Measurements from ENCODE around the gene ST6GALNAC2. TPM values are rescaled to one million over a fixed set of nuclear protein-coding genes. Genes with fewer than 3 reads are reported as not detected.
A peak's percentile ranks its signal among the peaks of the same experiment; 100 is the strongest.

ST6GALNAC2 gene
- total and polyA plus RNA-seq, 8 donors, result 1.2 to 17.8 (median 4.7) TPM

- no peak for TF ChIP-seq POLR2AphosphoS5 (IDR thresholded peaks at IDR 0.05)
- TF ChIP-seq CTCF (IDR thresholded peaks at IDR 0.05), result no peak
- TF ChIP-seq POLR2A (IDR thresholded peaks at IDR 0.05), result no peak
- TF ChIP-seq EP300 (IDR thresholded peaks at IDR 0.05), result no peak
- Histone ChIP-seq H3K4me3 (no peak overlapping the region), H3K4me1 (peaks cover under 1 to 23% (median 17%) of the 10 kb centered on the region in 4 donors), H3K27me3 (peaks cover 0 to 15% (median 0%) of the 10 kb centered on the region in 3 donors), H3K27ac (no peak overlapping the region), H3K36me3 (no peaks in the 10 kb centered on the region), H3K9me3 (no peaks in the 10 kb centered on the region)
- DNase-seq, result peak in 1 of 2 donors; percentile 65
- 66 to 80% (median 75%) methylated on average over 15 of the region's 15 CpGs for WGBS, 5 donors
- intact Hi-C loops (cut with DNase I; ENCODE audit: low total_unique reads), result no loop called here
Measured at GRCh38 chr17:76519048-76519966, 66.4 kb downstream of the ST6GALNAC2 start.

GRCh38 chr17:76517638-76518038 lies 68.0 kb downstream of the ST6GALNAC2 start:
- Histone ChIP-seq H3K4me3 (no peak overlapping the region), H3K36me3 (no peaks in the 10 kb centered on the region), H3K9me3 (no peaks in the 10 kb centered on the region), H3K27me3 (peaks cover 0 to 15% (median 0%) of the 10 kb centered on the region in 3 donors), H3K4me1 (peaks cover 0 to 10% (median 6%) of the 10 kb centered on the region in 4 donors), H3K27ac (no peak overlapping the region)
- TF ChIP-seq POLR2AphosphoS5 (IDR thresholded peaks at IDR 0.05) (no peak), POLR2A (IDR thresholded peaks at IDR 0.05) (no peak), CTCF (IDR thresholded peaks at IDR 0.05) (no peak), EP300 (IDR thresholded peaks at IDR 0.05) (no peak)
- no peak for DNase-seq
- 78 to 89% (median 79%) methylated on average over 10 to 11 of the region's 11 CpGs for WGBS, 5 donors
- intact Hi-C loops (cut with DNase I; ENCODE audit: low total_unique reads), result no loop called here

Small RNA genes lying within 50 kb of the gene (small RNA-seq; reads per million reads assigned to genes)
- gene AC015802.2, result 0 reads per million in 4 donors
- 0 reads per million in 4 donors for gene SNORD1A
- gene SNORD1B, result 389 to 1,102 (median 579) reads per million in 4 donors

Other genes starting within 250 kb of the ST6GALNAC2 start
- gene PRPSAP1, start 231.9 kb downstream of the ST6GALNAC2 start, total RNA-seq, result 10 to 100 TPM; 29.1 to 49.0 (median 46.4) TPM
- gene PRPSAP1, start 231.9 kb downstream of the ST6GALNAC2 start, polyA plus RNA-seq, result 10 to 100 TPM; 25.0 to 43.7 (median 25.3) TPM
- gene SPHK1, start 201.3 kb downstream of the ST6GALNAC2 start, total RNA-seq, result 10 to 100 TPM in 1 of 5 donors, 1 to 10 TPM in 2, under 1 TPM in 1, not detected in 1; 0.45 to 13.9 (median 3.4) TPM
- gene SPHK1, start 201.3 kb downstream of the ST6GALNAC2 start, polyA plus RNA-seq, result 10 to 100 TPM in 1 of 3 donors, 1 to 10 TPM in 2; 5.8 to 10.6 (median 6.8) TPM
- 10 to 100 TPM in 4 of 5 donors, 1 to 10 TPM in 1; 9.9 to 32.7 (median 17.9) TPM for gene UBE2O, start 132.7 kb downstream of the ST6GALNAC2 start, total RNA-seq
- gene UBE2O, start 132.7 kb downstream of the ST6GALNAC2 start, polyA plus RNA-seq, result 1 to 10 TPM; 4.6 to 7.2 (median 6.1) TPM
- not detected for gene AANAT, start 118.3 kb downstream of the ST6GALNAC2 start, total RNA-seq
- under 1 TPM in 1 of 3 donors, not detected in 2; 0.44 TPM for gene AANAT, start 118.3 kb downstream of the ST6GALNAC2 start, polyA plus RNA-seq
- 100 to 1,000 TPM in 2 of 5 donors, 10 to 100 TPM in 3; 16.9 to 175 (median 43.8) TPM for gene RHBDF2, start 84.4 kb downstream of the ST6GALNAC2 start, total RNA-seq
- gene RHBDF2, start 84.4 kb downstream of the ST6GALNAC2 start, polyA plus RNA-seq, result 10 to 100 TPM in 1 of 3 donors, 1 to 10 TPM in 2; 4.6 to 17.5 (median 9.2) TPM
- 10 to 100 TPM in 3 of 5 donors, 1 to 10 TPM in 1, not detected in 1; 6.8 to 40.4 (median 28.4) TPM for gene CYGB, start 48.2 kb downstream of the ST6GALNAC2 start, total RNA-seq
- 100 to 1,000 TPM in 1 of 3 donors, 10 to 100 TPM in 1, 1 to 10 TPM in 1; 9.9 to 101 (median 65.1) TPM for gene CYGB, start 48.2 kb downstream of the ST6GALNAC2 start, polyA plus RNA-seq
- 1 to 10 TPM in 1 of 5 donors, under 1 TPM in 1, not detected in 3; 0.72 to 5.7 TPM for gene PRCD, start 45.8 kb downstream of the ST6GALNAC2 start, total RNA-seq
- gene PRCD, start 45.8 kb downstream of the ST6GALNAC2 start, polyA plus RNA-seq, result 10 to 100 TPM in 1 of 3 donors, 1 to 10 TPM in 2; 3.6 to 12.2 (median 4.2) TPM
- gene ST6GALNAC1, start 57.9 kb upstream of the ST6GALNAC2 start, total RNA-seq, result 100 to 1,000 TPM in 2 of 5 donors, 10 to 100 TPM in 3; 41.1 to 257 (median 94.2) TPM
- 10 to 100 TPM; 28.0 to 72.8 (median 34.5) TPM for gene ST6GALNAC1, start 57.9 kb upstream of the ST6GALNAC2 start, polyA plus RNA-seq
- gene MXRA7, start 125.1 kb upstream of the ST6GALNAC2 start, total RNA-seq, result 100 to 1,000 TPM in 2 of 5 donors, 10 to 100 TPM in 3; 41.4 to 209 (median 86.9) TPM
- 100 to 1,000 TPM in 1 of 3 donors, 10 to 100 TPM in 2; 44.5 to 102 (median 54.5) TPM for gene MXRA7, start 125.1 kb upstream of the ST6GALNAC2 start, polyA plus RNA-seq
- gene JMJD6, start 140.7 kb upstream of the ST6GALNAC2 start, total RNA-seq, result 10 to 100 TPM in 3 of 5 donors, 1 to 10 TPM in 2; 9.3 to 47.3 (median 16.5) TPM
- 10 to 100 TPM; 25.8 to 32.5 (median 28.5) TPM for gene JMJD6, start 140.7 kb upstream of the ST6GALNAC2 start, polyA plus RNA-seq
- gene METTL23, start 141.0 kb upstream of the ST6GALNAC2 start, total RNA-seq, result 10 to 100 TPM in 4 of 5 donors, 1 to 10 TPM in 1; 1.2 to 72.1 (median 15.5) TPM
- 10 to 100 TPM; 35.4 to 42.0 (median 35.6) TPM for gene METTL23, start 141.0 kb upstream of the ST6GALNAC2 start, polyA plus RNA-seq
- 100 to 1,000 TPM; 166 to 340 (median 280) TPM for gene SRSF2, start 151.5 kb upstream of the ST6GALNAC2 start, total RNA-seq
- gene SRSF2, start 151.5 kb upstream of the ST6GALNAC2 start, polyA plus RNA-seq, result 100 to 1,000 TPM in 2 of 3 donors, 10 to 100 TPM in 1; 96.4 to 166 (median 106) TPM
- gene MFSD11, start 152.3 kb upstream of the ST6GALNAC2 start, total RNA-seq, result 10 to 100 TPM in 4 of 5 donors, 1 to 10 TPM in 1; 7.0 to 66.1 (median 46.8) TPM
- gene MFSD11, start 152.3 kb upstream of the ST6GALNAC2 start, polyA plus RNA-seq, result 10 to 100 TPM in 1 of 3 donors, 1 to 10 TPM in 2; 7.2 to 11.2 (median 9.3) TPM

Data from stomach (tissue), 9 donors.